IMR-90 (cell line): ENCODE measurements around the gene S100A5. TPM values are rescaled to one million over a fixed set of nuclear protein-coding genes. Genes with fewer than 3 reads are reported as not detected.

ENCODE experiments used
- ATAC-seq: fragments of 200-7000 bp; cut with Tn5 transposase; 2 replicates; pipeline ENCODE4 v1.9.1; 2020; ENCODE audit warnings: low read depth, mild to moderate bottlenecking, moderate library complexity
- BruUV-seq: library from RNA; stranded (reverse); fragments of 400-500 nt; replicated peaks from 2 replicates; lab custom pipeline; 2021; lab: Mats Ljungman, UMichigan
- CTCF ChIA-PET: fragments of 300-600 bp; formaldehyde crosslinking; extraction: SDS; loops from one replicate; lab custom pipeline; 2021; ENCODE audit warnings: antibody characterized with exemption; lab: Yijun Ruan, JAX
- POLR2A ChIA-PET: fragments of 300-600 bp; sonication (Branson Sonifier 250); formaldehyde crosslinking; loops from one replicate; lab custom pipeline; 2022; ENCODE audit warnings: antibody characterized with exemption; ENCODE audit not compliant: unreplicated experiment; lab: Charles Lee
- DNase-seq: peaks from one replicate; pipeline ENCODE4 v3.0.0; 2013
- H2AFZ ChIP-seq: replicated peaks from 2 replicates; pipeline ENCODE3; 2013; ENCODE audit warnings: low read length, mild to moderate bottlenecking; ENCODE audit not compliant: poor library complexity
- H2AK5ac ChIP-seq: 2 replicates; pipeline ENCODE4 v1.6.1; 2013; ENCODE audit warnings: low read depth, low read length, inconsistent platforms
- H2AK9ac ChIP-seq: replicated peaks from 2 replicates; pipeline ENCODE3; 2013; ENCODE audit warnings: mild to moderate bottlenecking, low read depth, low read length, moderate library complexity; ENCODE audit not compliant: poor library complexity
- H2BK120ac ChIP-seq: 2 replicates; pipeline ENCODE4 v1.6.1; 2013; ENCODE audit warnings: low read depth, low read length, inconsistent platforms
- H2BK15ac ChIP-seq: 3 replicates; pipeline ENCODE4 v1.6.1; 2013; ENCODE audit warnings: low read depth, low read length, inconsistent platforms
- H2BK20ac ChIP-seq: 2 replicates; pipeline ENCODE4 v1.6.1; 2013; ENCODE audit warnings: low read depth, mild to moderate bottlenecking, inconsistent platforms, low read length, moderate library complexity
- H2BK5ac ChIP-seq: 2 replicates; pipeline ENCODE4 v1.6.1; 2013; ENCODE audit warnings: mild to moderate bottlenecking, low read depth, low read length, inconsistent platforms; ENCODE audit not compliant: poor library complexity, severe bottlenecking
- H3K14ac ChIP-seq: replicated peaks from 2 replicates; pipeline ENCODE4 v1.6.1; 2013; ENCODE audit warnings: low read depth, low read length, inconsistent platforms
- H3K18ac ChIP-seq: 2 replicates; pipeline ENCODE4 v1.6.1; 2013; ENCODE audit warnings: low read depth, low read length, control low read depth
- H3K23ac ChIP-seq: 2 replicates; pipeline ENCODE4 v1.6.1; 2013; ENCODE audit warnings: low read depth, low read length, inconsistent platforms
- H3K27ac ChIP-seq: 2 replicates; pipeline ENCODE4 v1.5.1; 2013; ENCODE audit warnings: mild to moderate bottlenecking, control low read depth, low read length; ENCODE audit not compliant: insufficient read depth
- H3K27me3 ChIP-seq: 2 replicates; pipeline ENCODE4 v1.6.1; 2013; ENCODE audit warnings: low read length; ENCODE audit not compliant: control insufficient read depth, insufficient read depth
- H3K36me3 ChIP-seq: 2 replicates; pipeline ENCODE4 v1.6.1; 2013; ENCODE audit warnings: low read length, mixed read lengths; ENCODE audit not compliant: control insufficient read depth, insufficient read depth
- H3K4ac ChIP-seq: 2 replicates; pipeline ENCODE4 v1.6.1; 2013; ENCODE audit warnings: low read depth, low read length, inconsistent platforms
- H3K4me1 ChIP-seq: 2 replicates; pipeline ENCODE4 v1.6.1; 2013; ENCODE audit warnings: low read length, mixed read lengths; ENCODE audit not compliant: control insufficient read depth, insufficient read depth
- H3K4me2 ChIP-seq: 2 replicates; pipeline ENCODE4 v1.6.1; 2013; ENCODE audit warnings: low read depth, mild to moderate bottlenecking, control low read depth, low read length, moderate library complexity
- H3K4me3 ChIP-seq: 2 replicates; pipeline ENCODE4 v1.5.1; 2013; ENCODE audit warnings: low read depth, mild to moderate bottlenecking, control low read depth, low read length, moderate library complexity; ENCODE audit not compliant: insufficient read depth
- H3K56ac ChIP-seq: 2 replicates; pipeline ENCODE4 v1.6.1; 2013; ENCODE audit warnings: low read length, inconsistent platforms; ENCODE audit not compliant: insufficient read depth; ENCODE audit errors: extremely low read depth
- H3K79me1 ChIP-seq, 2 experiments: 2 replicates each; pipeline ENCODE4 v1.6.1; 2013; ENCODE audit warnings: low read length in 2 of 2, inconsistent platforms in 1 of 2, low read depth in 1 of 2
- H3K9ac ChIP-seq: 2 replicates; pipeline ENCODE4 v1.6.1; 2013; ENCODE audit warnings: low read depth, low read length, control low read depth
- H3K9me1 ChIP-seq: 2 replicates; pipeline ENCODE4 v1.6.1; 2013; ENCODE audit warnings: low read length, inconsistent platforms; ENCODE audit not compliant: insufficient read depth
- H3K9me3 ChIP-seq: 2 replicates; pipeline ENCODE4 v1.6.1; 2013; ENCODE audit warnings: low read length; ENCODE audit not compliant: control insufficient read depth, insufficient read depth
- H4K20me1 ChIP-seq: 2 replicates; pipeline ENCODE4 v1.6.1; 2013; ENCODE audit warnings: low read length, inconsistent platforms; ENCODE audit not compliant: insufficient read depth
- H4K5ac ChIP-seq: 2 replicates; pipeline ENCODE4 v1.6.1; 2013; ENCODE audit warnings: mild to moderate bottlenecking, low read depth, low read length, control low read depth
- H4K8ac ChIP-seq, 2 experiments: 2 replicates each; pipeline ENCODE4 v1.6.1; 2013; ENCODE audit warnings: low read depth in 2 of 2, low read length in 2 of 2, control low read depth in 1 of 2, inconsistent platforms in 1 of 2
- H4K91ac ChIP-seq: 2 replicates; pipeline ENCODE4 v1.6.1; 2013; ENCODE audit warnings: low read depth, low read length, inconsistent platforms; ENCODE audit not compliant: insufficient read depth
- BHLHE40 ChIP-seq: fragments of 150-350 bp; IDR thresholded peaks from 2 replicates; pipeline ENCODE4 v1.6.1; 2016; ENCODE audit warnings: mild to moderate bottlenecking, low read depth, low read length
- CEBPB ChIP-seq: IDR thresholded peaks from 2 replicates; pipeline ENCODE4 v1.6.1; 2012; ENCODE audit warnings: low read depth, low read length, improper control_type of control experiment
- CHD1 ChIP-seq: IDR thresholded peaks from 2 replicates; pipeline ENCODE4 v1.6.1; 2012; ENCODE audit warnings: low read depth, low read length, improper control_type of control experiment
- FOS ChIP-seq: fragments of 150-350 bp; IDR thresholded peaks from 2 replicates; pipeline ENCODE4 v1.6.1; 2016; ENCODE audit warnings: low read depth, low read length
- MAFK ChIP-seq: IDR thresholded peaks from 2 replicates; pipeline ENCODE4 v1.6.1; 2012; ENCODE audit warnings: low read depth, low read length, improper control_type of control experiment
- MAZ ChIP-seq: IDR thresholded peaks from 2 replicates; pipeline ENCODE4 v1.6.1; 2012; ENCODE audit warnings: low read depth, mild to moderate bottlenecking, low read length, improper control_type of control experiment, moderate library complexity, borderline replicate concordance
- MXI1 ChIP-seq: IDR thresholded peaks from 2 replicates; pipeline ENCODE4 v1.6.1; 2012; ENCODE audit warnings: low read depth, mild to moderate bottlenecking, low read length, moderate library complexity, borderline replicate concordance
- NFE2L2 ChIP-seq: fragments of 150-350 bp; IDR thresholded peaks from 2 replicates; pipeline ENCODE4 v1.6.1; 2016; ENCODE audit warnings: low read depth, mild to moderate bottlenecking, low read length
- POLR2A ChIP-seq: IDR thresholded peaks from 2 replicates; pipeline ENCODE4 v1.6.1; 2012; ENCODE audit warnings: mild to moderate bottlenecking, low read depth, low read length
- RAD21 ChIP-seq: IDR thresholded peaks from 2 replicates; pipeline ENCODE4 v1.6.1; 2012; ENCODE audit warnings: low read length, improper control_type of control experiment
- RCOR1 ChIP-seq: IDR thresholded peaks from 2 replicates; pipeline ENCODE4 v1.6.1; 2012; ENCODE audit warnings: mild to moderate bottlenecking, low read length, improper control_type of control experiment; ENCODE audit not compliant: insufficient replicate concordance
- RFX5 ChIP-seq: IDR thresholded peaks from 2 replicates; pipeline ENCODE4 v1.8.0; 2012; ENCODE audit warnings: low read depth, mild to moderate bottlenecking, low read length, moderate library complexity
- WGBS, 2 experiments: methylation state at CpG; one replicate each; pipeline versions ENCODE4 v1.1.5 to v1.1.7; 2013; ENCODE audit warnings: missing lambda C conversion rate in 2 of 2; ENCODE audit not compliant: insufficient read length in 1 of 2; ENCODE audit errors: extremely low coverage in 2 of 2; 5-methylcytosine and 5-hydroxymethylcytosine counted together
- dilution Hi-C: fragments of 300-500 bp; cut with HindIII; formaldehyde crosslinking; loops from one replicate; pipeline ENCODE4 v1.14.3; 2018; ENCODE audit warnings: low sequenced_read_pairs; ENCODE audit not compliant: unreplicated experiment
- in situ Hi-C: fragments of 300-500 bp; cut with MboI; formaldehyde crosslinking; loops from 3 replicates; pipeline ENCODE4 v1.14.3; 2019; ENCODE audit warnings: low sequenced_read_pairs, inconsistent platforms, mixed read lengths
- intact Hi-C: fragments of 100-400 bp; cut with micrococcal nuclease; formaldehyde crosslinking; loops from 2 replicates; pipeline ENCODE4 v1.10.0; 2022
- polyA plus RNA-seq, 3 experiments: library from polyadenylated mRNA; depleted of rRNA; stranded (reverse); fragments of >200 nt; gene quantifications; 2 replicates each; pipeline ENCODE4 v1.2.3, GENCODE V29; 2012; ENCODE audit warnings: low replicate concordance in 1 of 3
- total RNA-seq: library from RNA; depleted of rRNA; stranded (reverse); fragments of >200 nt; gene quantifications from 2 replicates; pipeline ENCODE4 v1.2.3, GENCODE V29; 2012
- TF ChIP-seq, protein P1 (sequence below): fragments of 150-350 bp; IDR thresholded peaks from 2 replicates; pipeline ENCODE4 v1.6.1; 2016; ENCODE audit warnings: low read depth, mild to moderate bottlenecking, low read length, moderate library complexity, borderline replicate concordance
- TF ChIP-seq, protein P2 (sequence below): conservative IDR thresholded peaks from 2 replicates; pipeline ENCODE4 v1.5.1; 2012; ENCODE audit warnings: mild to moderate bottlenecking, low read depth, low read length, improper control_type of control experiment

The S100A5 gene
- total and polyA plus RNA-seq, 2 of the 4 experiments (the other 2 are of a cell fraction): 0.27 TPM; not detected in 1

DNA sequence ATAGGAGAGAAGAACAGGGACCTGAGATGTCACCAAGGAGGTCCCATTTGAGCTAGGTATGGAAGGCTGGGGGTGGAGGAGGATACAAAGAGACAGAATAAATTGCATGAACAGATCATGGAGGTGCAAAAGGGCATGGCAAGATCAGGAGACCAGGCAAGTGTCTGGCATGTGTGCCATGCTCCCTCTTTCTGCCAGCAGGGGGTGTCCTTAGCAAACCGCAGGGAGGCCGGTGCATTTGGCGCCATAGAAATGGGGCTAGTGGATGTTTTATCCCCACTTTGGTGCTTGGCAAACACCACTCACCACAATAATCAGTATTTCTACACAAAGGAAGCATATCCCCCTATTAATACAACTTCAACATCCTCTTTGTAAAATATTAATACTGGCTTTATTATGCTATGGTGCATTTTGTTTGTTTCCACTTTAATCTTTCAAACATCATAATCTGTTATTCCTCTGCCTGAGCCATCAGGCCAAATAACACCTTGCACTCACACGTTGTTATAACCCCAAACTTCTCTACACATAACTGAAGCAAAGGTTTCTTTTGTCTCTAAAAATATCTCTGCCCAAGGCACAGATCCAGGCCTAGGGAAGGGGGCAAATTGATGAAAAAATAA lies 30.9 kb downstream of the S100A5 start:
- dilution Hi-C loops (no loop called here), in situ Hi-C loops (loop anchor here (5.0 to 10.0 kb wide), 3 partner anchors 55 to 237 kb away; partner anchors contain the start of gene S100A2), intact Hi-C loops (loop anchor here (2.0 to 10.0 kb wide), 2 partner anchors 161 to 475 kb away; partner anchors contain the start of genes ILF2 and RAB13)
- Histone ChIP-seq H3K23ac (no peak overlapping the region), H4K8ac (no peak overlapping the region), H2BK20ac (0 out of 2 replicates have a peak overlapping the region, but pooled peaks have one; percentile 54), H3K18ac (no peak overlapping the region), H2BK120ac (peak overlapping the region; percentile 28), H4K20me1 (no peaks in the 10 kb centered on the region), H4K5ac (no peak overlapping the region), H3K36me3 (no peaks in the 10 kb centered on the region), H3K9ac (no peak overlapping the region), H3K79me1 (peaks cover 0 to 4% of the 10 kb centered on the region in 2 experiments; a peak in 1 of 4 replicates), H3K4me2 (no peak overlapping the region), H3K9me1 (peaks cover 12% of the 10 kb centered on the region), H2AK5ac (peak overlapping the region; percentile 88), H2BK5ac (no peak overlapping the region), H4K91ac (no peak overlapping the region; the same call in 1 of the 2 replicates), H3K9me3 (no peaks in the 10 kb centered on the region), H2BK15ac (peak overlapping the region; percentile 11; the same call in 1 of the 3 replicates), H2AK9ac (peak overlapping the region; percentile 17), H3K4me1 (peaks cover 23% of the 10 kb centered on the region), H3K27me3 (no peaks in the 10 kb centered on the region), H3K14ac (no peak overlapping the region), H3K56ac (no peak overlapping the region), H3K27ac (no peak overlapping the region), H2AFZ (peak overlapping the region; percentile 54), H3K4ac (peak overlapping the region; percentile 16; the same call in 1 of the 2 replicates), H3K4me3 (no peak overlapping the region)
- ChIA-PET CTCF (interaction anchor here (1.0 to 2.6 kb wide), 5 partner anchors 23 to 226 kb away, joined by 3 to 15 read pairs (median 7); partner anchors contain the start of gene S100A13), POLR2A (interaction anchor here (0.6 to 1.1 kb wide), 2 partner anchors 56 to 111 kb away, joined by 3 to 5 read pairs; no protein-coding TSS in a partner anchor)
- no TSS peak for BruUV-seq
- no peak for ATAC-seq
- WGBS, 2 experiments: no CpG with 5 or more reads among the region's 4 CpGs
- no peak for DNase-seq
- TF ChIP-seq RFX5 (no peak), RCOR1 (no peak), MXI1 (no peak), MAZ (no peak), POLR2A (no peak), FOS (no peak), CEBPB (no peak), CHD1 (no peak), RAD21 (peak; percentile 70), NFE2L2 (no peak), BHLHE40 (no peak), MAFK (no peak)
- TF ChIP-seq, protein P1, sequence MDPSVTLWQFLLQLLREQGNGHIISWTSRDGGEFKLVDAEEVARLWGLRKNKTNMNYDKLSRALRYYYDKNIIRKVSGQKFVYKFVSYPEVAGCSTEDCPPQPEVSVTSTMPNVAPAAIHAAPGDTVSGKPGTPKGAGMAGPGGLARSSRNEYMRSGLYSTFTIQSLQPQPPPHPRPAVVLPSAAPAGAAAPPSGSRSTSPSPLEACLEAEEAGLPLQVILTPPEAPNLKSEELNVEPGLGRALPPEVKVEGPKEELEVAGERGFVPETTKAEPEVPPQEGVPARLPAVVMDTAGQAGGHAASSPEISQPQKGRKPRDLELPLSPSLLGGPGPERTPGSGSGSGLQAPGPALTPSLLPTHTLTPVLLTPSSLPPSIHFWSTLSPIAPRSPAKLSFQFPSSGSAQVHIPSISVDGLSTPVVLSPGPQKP: no peak
- TF ChIP-seq, protein P2, sequence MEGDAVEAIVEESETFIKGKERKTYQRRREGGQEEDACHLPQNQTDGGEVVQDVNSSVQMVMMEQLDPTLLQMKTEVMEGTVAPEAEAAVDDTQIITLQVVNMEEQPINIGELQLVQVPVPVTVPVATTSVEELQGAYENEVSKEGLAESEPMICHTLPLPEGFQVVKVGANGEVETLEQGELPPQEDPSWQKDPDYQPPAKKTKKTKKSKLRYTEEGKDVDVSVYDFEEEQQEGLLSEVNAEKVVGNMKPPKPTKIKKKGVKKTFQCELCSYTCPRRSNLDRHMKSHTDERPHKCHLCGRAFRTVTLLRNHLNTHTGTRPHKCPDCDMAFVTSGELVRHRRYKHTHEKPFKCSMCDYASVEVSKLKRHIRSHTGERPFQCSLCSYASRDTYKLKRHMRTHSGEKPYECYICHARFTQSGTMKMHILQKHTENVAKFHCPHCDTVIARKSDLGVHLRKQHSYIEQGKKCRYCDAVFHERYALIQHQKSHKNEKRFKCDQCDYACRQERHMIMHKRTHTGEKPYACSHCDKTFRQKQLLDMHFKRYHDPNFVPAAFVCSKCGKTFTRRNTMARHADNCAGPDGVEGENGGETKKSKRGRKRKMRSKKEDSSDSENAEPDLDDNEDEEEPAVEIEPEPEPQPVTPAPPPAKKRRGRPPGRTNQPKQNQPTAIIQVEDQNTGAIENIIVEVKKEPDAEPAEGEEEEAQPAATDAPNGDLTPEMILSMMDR: peak; percentile 65
